Activated T-helper 17 cell treated with anti-CD3 and anti-CD28 coated beads, Interleukin-2, amount 50 U/mL, for 72 hours (primary cell): Measurements from ENCODE around the gene GPR153. TPM values are rescaled to one million over a fixed set of nuclear protein-coding genes. Genes with fewer than 3 reads are reported as not detected.

ENCODE experiments used
- ATAC-seq: fragments of 150-1000 bp; cut with Tn5 transposase; replicated peaks from 2 replicates; pipeline ENCODE4 v1.10.0; 2021; ENCODE audit warnings: mild to moderate bottlenecking, moderate library complexity
- H3K27ac Mint-ChIP-seq: one replicate; pipeline ENCODE4 v1.8.0; 2022; ENCODE audit warnings: mixed read lengths
- H3K27me3 Mint-ChIP-seq: one replicate; pipeline ENCODE4 v1.8.0; 2022; ENCODE audit warnings: mixed read lengths
- H3K36me3 Mint-ChIP-seq: one replicate; pipeline ENCODE4 v1.8.0; 2022; ENCODE audit warnings: low read depth, mild to moderate bottlenecking, mixed read lengths
- H3K4me1 Mint-ChIP-seq: one replicate; pipeline ENCODE4 v1.8.0; 2022; ENCODE audit warnings: mixed read lengths
- H3K4me3 Mint-ChIP-seq: one replicate; pipeline ENCODE4 v1.8.0; 2022; ENCODE audit warnings: mild to moderate bottlenecking, mixed read lengths
- H3K9me3 Mint-ChIP-seq: one replicate; pipeline ENCODE4 v1.8.0; 2022; ENCODE audit warnings: mixed read lengths
- total RNA-seq, 2 donors: library from RNA; stranded (reverse); gene quantifications; one replicate each; pipeline ENCODE4 v1.2.3, GENCODE V29; 2022

The GPR153 gene
- total RNA-seq, 2 donors from 2014 or later, result 0.39 to 0.40 TPM

GRCh38 chr1:6279066-6279465 is 18.2 kb upstream of the GPR153 start:
- Mint-ChIP-seq H3K9me3 (no peaks in the 10 kb centered on the region), H3K4me1 (no peaks in the 10 kb centered on the region), H3K27ac (no peak overlapping the region), H3K27me3 (no peaks in the 10 kb centered on the region), H3K36me3 (no peaks in the 10 kb centered on the region), H3K4me3 (no peak overlapping the region)
- no peak for ATAC-seq

- no peak for ATAC-seq
- Mint-ChIP-seq H3K4me3 (no peak overlapping the region), H3K4me1 (no peaks in the 10 kb centered on the region), H3K36me3 (no peaks in the 10 kb centered on the region), H3K27ac (no peak overlapping the region), H3K9me3 (no peaks in the 10 kb centered on the region), H3K27me3 (no peaks in the 10 kb centered on the region)
These were observed 17.4 kb upstream of the GPR153 start for GRCh38 chr1:6278263-6278662.

- H3K27ac Mint-ChIP-seq, result no peak overlapping the region
These were observed 16.1 kb upstream of the GPR153 start for GRCh38 chr1:6276811-6277555.

GRCh38 chr1:6275826-6276782 is 15.2 kb upstream of the GPR153 start:
- Mint-ChIP-seq H3K27me3 (no peaks in the 10 kb centered on the region), H3K9me3 (no peaks in the 10 kb centered on the region), H3K4me3 (no peak overlapping the region), H3K27ac (no peak overlapping the region), H3K4me1 (no peaks in the 10 kb centered on the region), H3K36me3 (no peaks in the 10 kb centered on the region)
- ATAC-seq, result no peak

More at GRCh38 chr1:6276811-6277555, 16.1 kb upstream of the GPR153 start:
- H3K27me3 Mint-ChIP-seq, result no peaks in the 10 kb centered on the region
- H3K4me3 Mint-ChIP-seq, result no peak overlapping the region
- H3K4me1 Mint-ChIP-seq, result no peaks in the 10 kb centered on the region
- no peak for ATAC-seq
- no peaks in the 10 kb centered on the region for H3K9me3 Mint-ChIP-seq
- no peaks in the 10 kb centered on the region for H3K36me3 Mint-ChIP-seq

GRCh38 chr1:6274622-6275139 is 13.8 kb upstream of the GPR153 start:
- H3K9me3 Mint-ChIP-seq, result no peaks in the 10 kb centered on the region
- no peaks in the 10 kb centered on the region for H3K27me3 Mint-ChIP-seq
- H3K4me1 Mint-ChIP-seq, result no peaks in the 10 kb centered on the region
- H3K36me3 Mint-ChIP-seq, result no peaks in the 10 kb centered on the region
- H3K27ac Mint-ChIP-seq, result no peak overlapping the region
- ATAC-seq, result no peak
- no peak overlapping the region for H3K4me3 Mint-ChIP-seq

GRCh38 chr1:6274102-6274501 is 13.2 kb upstream of the GPR153 start:
- Mint-ChIP-seq H3K27ac (no peak overlapping the region), H3K4me3 (no peak overlapping the region), H3K9me3 (no peaks in the 10 kb centered on the region), H3K27me3 (no peaks in the 10 kb centered on the region), H3K4me1 (no peaks in the 10 kb centered on the region), H3K36me3 (no peaks in the 10 kb centered on the region)
- ATAC-seq, result no peak

- Mint-ChIP-seq H3K27me3 (no peaks in the 10 kb centered on the region), H3K9me3 (no peaks in the 10 kb centered on the region), H3K27ac (no peak overlapping the region), H3K4me1 (no peaks in the 10 kb centered on the region), H3K4me3 (no peak overlapping the region), H3K36me3 (no peaks in the 10 kb centered on the region)
- no peak for ATAC-seq
These were observed 12.5 kb upstream of the GPR153 start for GRCh38 chr1:6273380-6273891.

GRCh38 chr1:6272868-6273267 is 12.0 kb upstream of the GPR153 start:
- H3K9me3 Mint-ChIP-seq, result no peaks in the 10 kb centered on the region
- H3K27me3 Mint-ChIP-seq, result no peaks in the 10 kb centered on the region
- H3K4me3 Mint-ChIP-seq, result no peak overlapping the region
- no peak for ATAC-seq
- H3K36me3 Mint-ChIP-seq, result no peaks in the 10 kb centered on the region
- no peak overlapping the region for H3K27ac Mint-ChIP-seq
- H3K4me1 Mint-ChIP-seq, result no peaks in the 10 kb centered on the region

- Mint-ChIP-seq H3K9me3 (no peaks in the 10 kb centered on the region), H3K36me3 (no peaks in the 10 kb centered on the region), H3K27me3 (no peaks in the 10 kb centered on the region), H3K4me1 (no peaks in the 10 kb centered on the region), H3K27ac (no peak overlapping the region), H3K4me3 (no peak overlapping the region)
- ATAC-seq, result no peak
These were observed 11.6 kb upstream of the GPR153 start for GRCh38 chr1:6272452-6272851.

- no peak for ATAC-seq
- H3K27me3 Mint-ChIP-seq, result no peaks in the 10 kb centered on the region
These were observed 10.7 kb upstream of the GPR153 start for GRCh38 chr1:6271554-6271953.

GRCh38 chr1:6271006-6271405 is 10.1 kb upstream of the GPR153 start:
- Mint-ChIP-seq H3K27me3 (no peaks in the 10 kb centered on the region), H3K27ac (no peak overlapping the region), H3K9me3 (no peaks in the 10 kb centered on the region), H3K36me3 (no peaks in the 10 kb centered on the region), H3K4me1 (no peaks in the 10 kb centered on the region), H3K4me3 (no peak overlapping the region)
- no peak for ATAC-seq

More at GRCh38 chr1:6271554-6271953, 10.7 kb upstream of the GPR153 start:
- no peak overlapping the region for H3K4me3 Mint-ChIP-seq
- H3K27ac Mint-ChIP-seq, result no peak overlapping the region
- no peaks in the 10 kb centered on the region for H3K4me1 Mint-ChIP-seq
- H3K36me3 Mint-ChIP-seq, result no peaks in the 10 kb centered on the region
- H3K9me3 Mint-ChIP-seq, result no peaks in the 10 kb centered on the region

- ATAC-seq, result no peak
- Mint-ChIP-seq H3K27me3 (no peaks in the 10 kb centered on the region), H3K27ac (no peak overlapping the region), H3K4me1 (no peaks in the 10 kb centered on the region), H3K9me3 (no peaks in the 10 kb centered on the region), H3K4me3 (no peak overlapping the region), H3K36me3 (no peaks in the 10 kb centered on the region)
These were observed 9.5 kb upstream of the GPR153 start for GRCh38 chr1:6270401-6270800.

GRCh38 chr1:6269720-6270400 is 9.0 kb upstream of the GPR153 start:
- no peak overlapping the region for H3K27ac Mint-ChIP-seq
- no peaks in the 10 kb centered on the region for H3K27me3 Mint-ChIP-seq
- H3K9me3 Mint-ChIP-seq, result no peaks in the 10 kb centered on the region
- no peaks in the 10 kb centered on the region for H3K36me3 Mint-ChIP-seq
- ATAC-seq, result no peak
- H3K4me3 Mint-ChIP-seq, result no peak overlapping the region
- H3K4me1 Mint-ChIP-seq, result no peaks in the 10 kb centered on the region

- Mint-ChIP-seq H3K4me1 (no peaks in the 10 kb centered on the region), H3K36me3 (no peaks in the 10 kb centered on the region), H3K9me3 (no peaks in the 10 kb centered on the region), H3K27me3 (no peaks in the 10 kb centered on the region), H3K4me3 (no peak overlapping the region), H3K27ac (no peak overlapping the region)
- no peak for ATAC-seq
These were observed 8.4 kb upstream of the GPR153 start for GRCh38 chr1:6269296-6269695.
